ENCODE measurements around the gene TENT4A. TPM values are rescaled to one million over a fixed set of nuclear protein-coding genes. Genes with fewer than 3 reads are reported as not detected.
A peak's percentile ranks its signal among the peaks of the same experiment; 100 is the strongest.

Gene TENT4A
- total RNA-seq, 3 donors from 2014 or later, result 16.0 to 26.2 (median 16.3) TPM

- intact Hi-C loops (cut with DNase I, micrococcal nuclease), result no loop called here
- no peak for DNase-seq
- H3K4me3 ChIP-seq, result no peak overlapping the region
- no peaks in the 10 kb centered on the region for H3K36me3 ChIP-seq (ENCODE audit: low read depth)
- no peak for ATAC-seq
- no peaks in the 10 kb centered on the region for H3K9me3 ChIP-seq
- H3K4me1 ChIP-seq (ENCODE audit: low read depth), result no peaks in the 10 kb centered on the region
- TF ChIP-seq, protein P1, sequence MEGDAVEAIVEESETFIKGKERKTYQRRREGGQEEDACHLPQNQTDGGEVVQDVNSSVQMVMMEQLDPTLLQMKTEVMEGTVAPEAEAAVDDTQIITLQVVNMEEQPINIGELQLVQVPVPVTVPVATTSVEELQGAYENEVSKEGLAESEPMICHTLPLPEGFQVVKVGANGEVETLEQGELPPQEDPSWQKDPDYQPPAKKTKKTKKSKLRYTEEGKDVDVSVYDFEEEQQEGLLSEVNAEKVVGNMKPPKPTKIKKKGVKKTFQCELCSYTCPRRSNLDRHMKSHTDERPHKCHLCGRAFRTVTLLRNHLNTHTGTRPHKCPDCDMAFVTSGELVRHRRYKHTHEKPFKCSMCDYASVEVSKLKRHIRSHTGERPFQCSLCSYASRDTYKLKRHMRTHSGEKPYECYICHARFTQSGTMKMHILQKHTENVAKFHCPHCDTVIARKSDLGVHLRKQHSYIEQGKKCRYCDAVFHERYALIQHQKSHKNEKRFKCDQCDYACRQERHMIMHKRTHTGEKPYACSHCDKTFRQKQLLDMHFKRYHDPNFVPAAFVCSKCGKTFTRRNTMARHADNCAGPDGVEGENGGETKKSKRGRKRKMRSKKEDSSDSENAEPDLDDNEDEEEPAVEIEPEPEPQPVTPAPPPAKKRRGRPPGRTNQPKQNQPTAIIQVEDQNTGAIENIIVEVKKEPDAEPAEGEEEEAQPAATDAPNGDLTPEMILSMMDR (IDR thresholded peaks at IDR 0.05), result no peak
These were observed 72.6 kb downstream of the TENT4A start for GRCh38 chr5:6785861-6786180.

GRCh38 chr5:6786786-6787495 lies 73.7 kb downstream of the TENT4A start:
- DNase-seq (peak in 1 of 3 donors; percentile 14), ATAC-seq (no peak)
- TF ChIP-seq, protein P1 (IDR thresholded peaks at IDR 0.05), result no peak

GRCh38 chr5:6787941-6788340 lies 74.7 kb downstream of the TENT4A start:
- Histone ChIP-seq H3K4me3 (no peak overlapping the region), H3K36me3 (ENCODE audit: low read depth) (no peaks in the 10 kb centered on the region), H3K9me3 (no peaks in the 10 kb centered on the region), H3K4me1 (ENCODE audit: low read depth) (no peaks in the 10 kb centered on the region)
- intact Hi-C loops (cut with DNase I, micrococcal nuclease), result no loop called here
- TF ChIP-seq, protein P1 (IDR thresholded peaks at IDR 0.05), result no peak
- DNase-seq, result no peak
- ATAC-seq, result no peak

More at GRCh38 chr5:6786786-6787495, 73.7 kb downstream of the TENT4A start:
- no peaks in the 10 kb centered on the region for H3K9me3 ChIP-seq
- intact Hi-C loops (cut with DNase I, micrococcal nuclease), result no loop called here
- no peaks in the 10 kb centered on the region for H3K4me1 ChIP-seq (ENCODE audit: low read depth)
- no peaks in the 10 kb centered on the region for H3K36me3 ChIP-seq (ENCODE audit: low read depth)
- H3K4me3 ChIP-seq, result no peak overlapping the region

- no peaks in the 10 kb centered on the region for H3K36me3 ChIP-seq (ENCODE audit: low read depth)
- H3K9me3 ChIP-seq, result no peaks in the 10 kb centered on the region
- no peak overlapping the region for H3K4me3 ChIP-seq
- TF ChIP-seq, protein P1 (IDR thresholded peaks at IDR 0.05), result no peak
- DNase-seq (no peak), ATAC-seq (no peak)
- intact Hi-C loops (cut with DNase I, micrococcal nuclease), result no loop called here
- H3K4me1 ChIP-seq (ENCODE audit: low read depth), result no peaks in the 10 kb centered on the region
These were observed 75.2 kb downstream of the TENT4A start for GRCh38 chr5:6788439-6788838.

GRCh38 chr5:6788956-6789649 lies 75.9 kb downstream of the TENT4A start:
- ATAC-seq (no peak), DNase-seq (no peak)
- no peaks in the 10 kb centered on the region for H3K4me1 ChIP-seq (ENCODE audit: low read depth)
- H3K4me3 ChIP-seq, result no peak overlapping the region
- no peaks in the 10 kb centered on the region for H3K36me3 ChIP-seq (ENCODE audit: low read depth)
- intact Hi-C loops (cut with DNase I, micrococcal nuclease), result no loop called here
- H3K9me3 ChIP-seq, result no peaks in the 10 kb centered on the region
- TF ChIP-seq, protein P1 (IDR thresholded peaks at IDR 0.05), result no peak

Measured in mucosa of descending colon (tissue), 3 donors.